BJ (cell line): ENCODE results near the gene TGM4. TPM values are rescaled to one million over a fixed set of nuclear protein-coding genes. Genes with fewer than 3 reads are reported as not detected.

Experiments used
- CTCF ChIA-PET: fragments of 350-600 bp; formaldehyde crosslinking; extraction: SDS; loops from one replicate; lab custom pipeline; 2021; ENCODE audit warnings: antibody characterized with exemption, inconsistent platforms; lab: Yijun Ruan, JAX
- POLR2A ChIA-PET: fragments of 300-600 bp; sonication (Branson Sonifier 250); formaldehyde crosslinking; extraction: SDS; loops from one replicate; lab custom pipeline; 2021; ENCODE audit warnings: antibody characterized with exemption; lab: Charles Lee
- DNase-seq: peaks from one replicate; pipeline ENCODE4 v3.0.0-alpha.2; 2011; ENCODE audit warnings: low read depth
- H3K27me3 ChIP-seq: 2 replicates; pipeline ENCODE4 v1.6.0; 2011; ENCODE audit warnings: low read length; ENCODE audit not compliant: control insufficient read depth, insufficient read depth
- H3K36me3 ChIP-seq: 2 replicates; pipeline ENCODE4 v1.5.1; 2011; ENCODE audit warnings: low read length; ENCODE audit not compliant: control insufficient read depth, insufficient read depth
- H3K4me3 ChIP-seq: 2 replicates; pipeline ENCODE4 v1.5.1; 2011; ENCODE audit warnings: low read depth, mild to moderate bottlenecking, control low read depth, low read length
- polyA plus RNA-seq: library from polyadenylated mRNA; depleted of rRNA; stranded (reverse); fragments of >200 nt; gene quantifications from 2 replicates; pipeline ENCODE4 v1.2.3, GENCODE V29; 2011
- TF ChIP-seq, protein P1 (sequence below): IDR thresholded peaks from 2 replicates; pipeline ENCODE4 v1.5.1; 2011; ENCODE audit warnings: low read depth, mild to moderate bottlenecking, control low read depth, inconsistent platforms, low read length, moderate library complexity; ENCODE audit not compliant: insufficient read depth

Gene TGM4
- polyA plus RNA-seq, 1 experiment, result not detected

DNA sequence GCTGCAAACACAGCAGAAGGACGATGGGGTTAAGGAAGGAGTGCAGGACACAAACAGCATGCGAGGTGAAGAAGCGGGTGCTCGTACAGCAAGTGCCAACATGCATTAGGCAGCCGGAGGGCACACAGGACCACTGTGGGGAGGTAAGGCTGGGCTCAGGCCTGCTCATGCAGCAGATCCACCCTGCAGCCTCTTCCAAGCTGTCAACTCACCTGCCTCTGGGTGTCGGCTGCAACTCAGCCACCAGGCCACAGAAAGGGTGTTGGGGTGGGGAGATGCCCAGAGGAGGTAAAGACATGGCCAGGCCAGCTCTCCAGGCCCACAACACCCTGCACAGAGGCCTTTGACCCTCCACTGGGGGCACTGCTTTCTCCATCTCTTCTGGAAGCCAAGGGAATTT lies 44.2 kb downstream of the TGM4 start:
- TF ChIP-seq, protein P1, sequence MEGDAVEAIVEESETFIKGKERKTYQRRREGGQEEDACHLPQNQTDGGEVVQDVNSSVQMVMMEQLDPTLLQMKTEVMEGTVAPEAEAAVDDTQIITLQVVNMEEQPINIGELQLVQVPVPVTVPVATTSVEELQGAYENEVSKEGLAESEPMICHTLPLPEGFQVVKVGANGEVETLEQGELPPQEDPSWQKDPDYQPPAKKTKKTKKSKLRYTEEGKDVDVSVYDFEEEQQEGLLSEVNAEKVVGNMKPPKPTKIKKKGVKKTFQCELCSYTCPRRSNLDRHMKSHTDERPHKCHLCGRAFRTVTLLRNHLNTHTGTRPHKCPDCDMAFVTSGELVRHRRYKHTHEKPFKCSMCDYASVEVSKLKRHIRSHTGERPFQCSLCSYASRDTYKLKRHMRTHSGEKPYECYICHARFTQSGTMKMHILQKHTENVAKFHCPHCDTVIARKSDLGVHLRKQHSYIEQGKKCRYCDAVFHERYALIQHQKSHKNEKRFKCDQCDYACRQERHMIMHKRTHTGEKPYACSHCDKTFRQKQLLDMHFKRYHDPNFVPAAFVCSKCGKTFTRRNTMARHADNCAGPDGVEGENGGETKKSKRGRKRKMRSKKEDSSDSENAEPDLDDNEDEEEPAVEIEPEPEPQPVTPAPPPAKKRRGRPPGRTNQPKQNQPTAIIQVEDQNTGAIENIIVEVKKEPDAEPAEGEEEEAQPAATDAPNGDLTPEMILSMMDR, result no peak
- H3K4me3 ChIP-seq, result no peak overlapping the region
- POLR2A ChIA-PET, result no interaction called here
- CTCF ChIA-PET, result interaction anchor here (0.6 kb wide), 1 partner anchor 287 kb away, joined by 3 read pairs; no protein-coding TSS in a partner anchor
- peaks cover 2% of the 10 kb centered on the region for H3K36me3 ChIP-seq
- no peaks in the 10 kb centered on the region for H3K27me3 ChIP-seq
- DNase-seq, result no peak

DNA sequence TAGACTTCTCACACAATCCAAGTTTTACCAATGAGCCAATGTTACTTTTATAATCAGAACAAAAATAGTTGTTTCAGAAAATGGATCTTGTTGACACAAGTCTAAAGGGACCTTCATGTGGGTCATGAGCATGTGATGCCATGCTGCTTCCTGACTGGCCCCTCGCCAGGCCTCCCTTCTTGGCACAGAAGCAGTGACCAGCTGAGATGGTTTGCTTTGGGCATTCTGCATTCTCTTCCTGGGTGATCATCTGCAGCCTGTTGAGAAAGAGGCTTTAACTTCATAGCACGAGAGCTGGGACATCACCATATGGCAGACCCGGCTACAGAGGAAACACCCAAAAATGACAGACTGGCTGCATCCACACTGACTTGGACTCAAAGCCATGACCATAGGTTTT lies 45.7 kb downstream of the TGM4 start:
- ChIA-PET POLR2A (no interaction called here), CTCF (interaction anchor here (0.7 kb wide), 1 partner anchor 387 kb away, joined by 3 read pairs; no protein-coding TSS in a partner anchor)
- Histone ChIP-seq H3K4me3 (no peak overlapping the region), H3K36me3 (peaks cover 2% of the 10 kb centered on the region), H3K27me3 (no peaks in the 10 kb centered on the region)
- TF ChIP-seq, protein P1, result no peak
- no peak for DNase-seq

DNA sequence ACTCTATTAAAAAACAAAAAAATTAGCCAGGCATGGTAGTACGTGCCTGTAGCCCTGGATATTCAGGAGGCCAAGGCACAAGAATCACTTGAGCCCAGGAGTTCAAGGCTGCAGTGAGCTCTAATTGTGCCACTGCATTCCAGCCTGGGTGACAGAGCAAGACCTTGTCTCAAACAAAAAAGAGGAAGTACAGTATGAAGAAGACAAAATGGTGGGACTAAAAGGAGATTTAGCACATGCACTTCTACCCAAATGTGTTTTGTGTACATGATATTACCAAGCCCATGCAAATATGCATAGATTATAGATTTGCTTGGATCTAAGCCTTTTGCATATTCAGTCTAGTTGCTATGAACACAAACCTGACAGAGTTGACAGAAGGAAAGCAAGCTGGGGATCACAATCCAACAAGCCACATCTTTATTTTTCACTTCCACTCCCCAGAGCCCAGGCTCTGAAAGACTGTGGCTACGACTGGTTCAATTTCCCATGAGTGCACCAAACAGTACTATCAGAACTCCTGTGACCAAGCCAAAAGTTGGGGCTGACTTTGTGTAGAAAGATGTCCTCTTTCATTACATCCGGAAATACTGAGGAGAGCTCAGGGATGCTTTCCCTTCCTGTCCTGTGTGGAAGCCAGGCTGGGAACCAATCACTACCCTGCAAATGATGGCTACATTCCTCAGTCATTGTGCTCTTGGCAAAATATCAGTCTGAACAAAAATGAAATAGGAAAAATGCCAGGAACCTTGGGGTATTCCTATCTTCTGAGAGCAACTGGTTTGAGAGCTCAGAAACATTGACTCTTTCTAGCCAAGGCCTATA lies 49.4 kb downstream of the TGM4 start:
- ChIA-PET POLR2A (no interaction called here), CTCF (interaction anchor here (1.2 to 2.7 kb wide), 4 partner anchors 9 to 394 kb away, joined by 3 to 27 read pairs (median 3); no protein-coding TSS in a partner anchor)
- peaks cover 8% of the 10 kb centered on the region for H3K36me3 ChIP-seq
- H3K27me3 ChIP-seq, result no peaks in the 10 kb centered on the region
- TF ChIP-seq, protein P1, result no peak
- DNase-seq, result no peak
- no peak overlapping the region for H3K4me3 ChIP-seq

DNA sequence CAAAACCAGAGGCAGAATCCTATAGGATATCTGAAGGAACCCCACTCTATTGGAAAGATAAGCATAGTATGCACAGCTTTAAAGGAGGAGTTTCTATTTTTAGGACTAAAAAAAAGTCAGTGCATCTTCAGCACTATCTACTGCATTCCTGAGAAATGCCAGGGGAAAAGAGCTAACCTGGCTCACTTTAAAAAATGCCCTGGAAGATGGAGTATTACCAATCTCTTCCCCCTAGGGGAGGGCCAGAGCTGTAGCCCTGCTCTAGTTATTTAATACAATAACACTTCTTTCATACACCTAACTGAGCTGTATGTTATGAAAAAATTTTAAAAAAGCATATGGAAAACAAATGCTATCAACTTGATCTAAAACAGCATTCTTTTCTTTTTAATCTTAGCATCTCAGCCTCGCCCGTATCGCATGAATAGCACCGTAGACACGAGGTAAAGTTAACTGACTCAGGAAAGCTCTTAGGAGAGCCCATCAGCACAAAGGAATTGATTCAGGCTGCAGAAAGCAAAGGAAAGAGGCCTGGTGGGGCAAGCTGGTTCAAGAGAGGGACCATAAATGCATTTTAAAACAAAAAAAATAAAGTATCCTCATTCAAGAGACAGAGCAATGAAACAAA lies 50.2 kb downstream of the TGM4 start:
- ChIA-PET CTCF (interaction anchor here (1.2 to 2.7 kb wide), 3 partner anchors 10 to 395 kb away, joined by 3 to 27 read pairs (median 3); no protein-coding TSS in a partner anchor), POLR2A (no interaction called here)
- TF ChIP-seq, protein P1, result no peak
- Histone ChIP-seq H3K36me3 (peaks cover 9% of the 10 kb centered on the region), H3K27me3 (no peaks in the 10 kb centered on the region), H3K4me3 (no peak overlapping the region)
- DNase-seq, result no peak

DNA sequence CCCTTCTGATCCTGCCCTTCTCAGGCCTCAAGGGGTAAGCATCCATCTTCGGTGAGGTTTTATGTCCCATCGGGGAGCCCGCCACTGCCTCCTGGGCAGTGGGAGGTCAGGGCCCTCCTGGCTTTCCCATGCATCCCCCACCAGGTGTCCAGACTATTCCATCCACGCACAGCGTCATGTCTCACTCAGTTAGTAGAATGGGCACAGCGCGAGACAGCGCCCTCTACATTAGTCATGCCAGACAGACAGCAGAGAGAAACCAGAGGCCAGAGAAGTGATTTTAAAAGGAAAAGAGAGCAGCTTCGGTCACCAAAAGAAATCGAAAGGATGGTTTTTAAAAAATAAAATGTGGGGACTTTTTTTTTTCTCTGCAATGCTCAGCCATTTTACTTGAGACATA lies 51.8 kb downstream of the TGM4 start:
- Histone ChIP-seq H3K4me3 (no peak overlapping the region), H3K36me3 (peaks cover 14% of the 10 kb centered on the region), H3K27me3 (no peaks in the 10 kb centered on the region)
- TF ChIP-seq, protein P1, result no peak
- ChIA-PET CTCF (interaction anchor here (1.2 kb wide), 1 partner anchor 16 kb away, joined by 3 read pairs; no protein-coding TSS in a partner anchor), POLR2A (no interaction called here)
- DNase-seq, result no peak
